Left colon (tissue), 2 donors: ENCODE data around the gene PJA1. TPM values are rescaled to one million over a fixed set of nuclear protein-coding genes. Genes with fewer than 3 reads are reported as not detected.

ENCODE experiments used
- ATAC-seq: fragments of 200-7000 bp; cut with Tn5 transposase; one replicate; pipeline ENCODE4 v1.9.1; 2020; ENCODE audit warnings: mild to moderate bottlenecking, moderate library complexity
- DNase-seq, 2 donors: peaks; one replicate each; pipeline ENCODE4 v3.0.0-alpha.2; 2020
- intact Hi-C, 2 donors: fragments of 100-400 bp; cut with DNase I in 1 of 2; cut with micrococcal nuclease in 1 of 2; formaldehyde crosslinking; loops; one replicate each; pipeline versions ENCODE4 v1.11.2 to v1.14.0; 2022; cut with DNase I, micrococcal nuclease
- total RNA-seq, 2 donors: library from RNA; stranded (reverse); fragmentation: NEBNext Ultra II Directional; extraction: Animal tissue kit (Norgen Biotek cat#: 25700); gene quantifications; one replicate each; pipeline ENCODE4 v1.2.1, GENCODE V29; 2021
- donor health status: DM: no; HTN: no; CAD: no.
- donor health status: DM: yes; HTN: yes; CAD: no.

The PJA1 gene
- total RNA-seq, 2 donors from 2014 or later: 5.8 to 6.7 TPM

DNA sequence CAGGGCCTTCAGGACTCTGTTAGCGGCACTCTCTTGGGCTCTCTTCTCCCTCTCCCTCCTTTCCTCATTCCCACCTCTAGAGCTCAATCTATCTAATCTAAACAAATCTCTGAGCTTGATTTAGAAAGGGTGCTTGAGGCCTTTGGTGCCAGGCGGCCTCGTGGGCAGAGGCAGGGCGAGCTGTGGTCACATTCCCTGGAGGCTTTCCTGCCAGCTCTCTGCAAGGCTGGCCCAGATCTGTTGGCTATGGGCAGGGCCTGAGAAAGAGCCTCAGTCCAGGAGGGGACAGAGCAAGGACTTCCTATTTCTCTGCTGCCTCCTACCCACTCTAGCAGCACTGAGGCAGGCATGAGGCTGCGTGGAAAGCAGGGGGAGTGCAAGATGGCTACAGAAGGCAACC, 38.6 kb downstream of the PJA1 start:
- no peak for ATAC-seq
- DNase-seq: no peak
- intact Hi-C loops: no loop called here

DNA sequence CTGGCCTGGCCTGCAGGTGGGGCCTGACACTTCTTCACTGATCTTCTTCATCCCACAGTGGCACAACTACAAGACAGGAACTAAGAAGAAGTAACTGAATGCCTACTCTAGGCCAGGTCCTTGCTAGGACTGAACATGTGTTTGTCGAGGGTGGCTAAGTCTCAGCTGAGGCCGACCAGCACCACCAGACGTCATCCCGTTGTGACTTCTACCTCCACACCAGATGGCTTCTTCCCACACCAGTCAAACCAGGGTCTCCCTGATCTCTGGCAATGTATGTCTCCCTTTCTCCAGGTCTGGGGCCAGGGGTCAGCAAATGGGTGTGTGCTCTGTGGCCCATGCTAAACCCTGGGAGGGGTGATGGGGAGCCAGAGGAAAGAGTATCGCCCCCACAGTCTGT, 40.2 kb downstream of the PJA1 start:
- intact Hi-C loops: no loop called here
- DNase-seq (no peak), ATAC-seq (no peak)

GRCh38 chrX:69124108-69124507, 41.1 kb downstream of the PJA1 start:
- DNase-seq (no peak), ATAC-seq (no peak)
- intact Hi-C loops: no loop called here

GRCh38 chrX:69123481-69123880, 41.8 kb downstream of the PJA1 start:
- DNase-seq (no peak), ATAC-seq (no peak)
- intact Hi-C loops: no loop called here

DNA sequence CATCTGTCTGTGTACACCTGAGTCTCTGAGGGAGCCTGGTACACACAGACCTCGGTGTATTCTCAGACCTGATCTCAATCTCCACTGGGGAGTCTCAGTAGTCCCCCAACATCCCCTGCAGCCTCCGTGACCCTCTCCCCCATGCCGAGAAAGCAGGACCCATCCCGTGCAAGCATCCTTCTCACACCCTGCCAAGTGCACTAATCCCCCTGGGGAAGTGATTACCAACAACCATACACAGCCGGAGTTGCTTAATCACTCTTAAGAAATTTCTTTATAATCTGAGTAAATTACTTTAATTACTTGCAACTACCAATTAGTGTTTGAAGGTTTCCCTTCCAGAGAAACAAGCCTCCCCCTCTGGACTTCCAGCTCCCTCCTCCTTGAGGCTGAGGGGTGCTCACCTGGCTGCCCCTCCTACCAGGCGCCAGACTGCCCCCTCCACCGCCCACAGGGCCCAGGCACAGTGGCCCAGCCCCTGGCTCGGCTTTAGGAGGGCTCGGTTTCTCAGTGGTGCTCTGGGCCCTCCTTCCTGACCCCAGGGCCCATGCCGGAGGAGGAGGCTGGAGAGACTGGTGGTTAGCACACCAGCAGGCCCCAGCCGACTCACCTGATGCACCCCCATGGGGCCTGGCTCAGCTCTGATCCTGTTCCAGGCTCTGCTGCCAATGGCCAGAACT, 43.8 kb downstream of the PJA1 start:
- intact Hi-C loops: no loop called here
- ATAC-seq (no peak), DNase-seq (no peak)

DNA sequence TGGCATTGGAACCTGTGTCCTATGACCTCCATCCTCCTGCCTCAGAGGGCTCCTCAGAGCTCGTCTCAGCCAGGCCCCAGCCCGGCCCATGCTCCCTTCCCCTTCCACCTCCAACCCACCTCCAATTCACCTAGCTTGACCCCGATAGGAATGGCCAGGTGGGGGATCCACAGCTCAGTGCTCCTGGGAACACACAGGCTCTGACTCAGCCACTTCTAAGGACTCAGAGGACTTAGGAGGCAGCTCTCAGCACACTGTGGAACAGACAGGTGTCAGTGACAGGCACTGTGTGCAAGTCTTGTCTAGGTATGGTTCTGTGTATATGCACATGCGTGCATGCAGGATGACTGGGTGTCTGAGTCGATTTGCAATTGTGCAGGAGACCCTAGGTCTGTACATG, 44.8 kb downstream of the PJA1 start:
- intact Hi-C loops: no loop called here
- ATAC-seq: no peak
- no peak for DNase-seq

GRCh38 chrX:69119122-69119521, 46.1 kb downstream of the PJA1 start:
- no peak for DNase-seq
- intact Hi-C loops: no loop called here
- ATAC-seq: no peak

GRCh38 chrX:69117876-69118526, 47.3 kb downstream of the PJA1 start:
- no peak for ATAC-seq
- DNase-seq: no peak
- intact Hi-C loops: no loop called here

DNA sequence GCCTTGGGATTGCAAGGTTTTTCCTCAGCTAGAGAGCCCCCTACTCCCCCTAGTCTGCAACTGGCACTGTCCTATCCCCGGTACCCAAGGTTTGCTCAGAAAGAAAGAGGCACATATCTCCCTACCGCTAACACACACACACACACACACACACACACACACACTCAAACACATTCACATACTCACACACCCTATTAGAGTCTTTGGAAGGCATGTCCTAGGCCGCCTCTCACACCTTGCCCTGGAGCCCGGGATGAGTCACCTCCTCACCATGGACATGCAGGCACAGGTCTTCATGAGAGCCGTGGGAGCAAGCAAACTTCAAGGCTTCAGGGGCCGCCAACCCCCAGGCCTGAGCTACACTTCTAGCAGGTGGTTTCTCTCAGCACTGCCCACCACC, 49.2 kb downstream of the PJA1 start:
- intact Hi-C loops: no loop called here
- DNase-seq: no peak
- ATAC-seq: no peak

- ATAC-seq (no peak), DNase-seq (no peak)
- intact Hi-C loops: no loop called here
Measured at GRCh38 chrX:69113723-69114122, 51.5 kb downstream of the PJA1 start.
